ENCODE measurements around the gene TMEM119. TPM values are rescaled to one million over a fixed set of nuclear protein-coding genes. Genes with fewer than 3 reads are reported as not detected.

Gene TMEM119
- total and polyA plus RNA-seq, 2 of the 13 experiments (the other 11 are each of a cell fraction or from before 2014, with no cell fraction given): not detected

GRCh38 chr12:108613548-108613947 is 15.7 kb upstream of the TMEM119 start:
- Histone ChIP-seq H3K4me1 (ENCODE audit: insufficient read depth, low read length) (peaks cover 16% of the 10 kb centered on the region), H3K36me3 (replicated peaks in 1 of 2; ENCODE audit: control insufficient read depth in 1 of 2, insufficient read depth in 2 of 2, low read length in 2 of 2) (no peaks in the 10 kb centered on the region), H3K9ac (ENCODE audit: insufficient read depth, low read depth, low read length) (no peak overlapping the region), H3K4me3 (replicated peaks in 1 of 3; ENCODE audit: insufficient read depth in 1 of 3, low read depth in 2 of 3, low read length in 3 of 3) (no peak overlapping the region), H3K9me3 (ENCODE audit: low read length) (no peaks in the 10 kb centered on the region), H4K20me1 (ENCODE audit: insufficient read depth, low read length) (no peaks in the 10 kb centered on the region), H3K27ac (ENCODE audit: extremely low read length, insufficient read depth, low read length) (no peak overlapping the region), H3K4me2 (ENCODE audit: low read depth, low read length) (no peak overlapping the region), H2AFZ (ENCODE audit: low read length) (no peak overlapping the region), H3K79me2 (ENCODE audit: insufficient read depth, low read length) (no peaks in the 10 kb centered on the region), H3K27me3 (ENCODE audit: control insufficient read depth in 1 of 2, insufficient read depth in 2 of 2, low read length in 2 of 2) (peaks cover 0 to 24% of the 10 kb centered on the region in 2 experiments; a peak in 4 of 5 replicates)
- no peak for TF ChIP-seq TFDP2 (CRISPR knock-in tag; IDR thresholded peaks at IDR 0.05)
- no peak for TF ChIP-seq ZNF674 (CRISPR knock-in tag; IDR thresholded peaks at IDR 0.05; ENCODE audit: low read depth)
- TF ChIP-seq MXI1 (IDR thresholded peaks at IDR 0.05; ENCODE audit: borderline replicate concordance, low read depth, low read length): no peak
- TF ChIP-seq TAF15 (IDR thresholded peaks at IDR 0.05; ENCODE audit: low read depth, low read length, poor library complexity, severe bottlenecking): no peak
- no peak for TF ChIP-seq ATF6 (CRISPR knock-in tag; conservative IDR thresholded peaks at IDR 0.05)
- TF ChIP-seq JDP2 (CRISPR knock-in tag; IDR thresholded peaks at IDR 0.05; ENCODE audit: borderline replicate concordance): no peak
- no peak for TF ChIP-seq ZBTB33 (CRISPR knock-in tag; IDR thresholded peaks at IDR 0.05)
- no peak for TF ChIP-seq NCOA5 (CRISPR knock-in tag; IDR thresholded peaks at IDR 0.05)
- TF ChIP-seq HNF1B (CRISPR knock-in tag; IDR thresholded peaks at IDR 0.05): no peak
- no peak for TF ChIP-seq ZNF225 (CRISPR knock-in tag; IDR thresholded peaks at IDR 0.05)
- no peak for TF ChIP-seq FOXK2 (IDR thresholded peaks at IDR 0.05)
- no peak for TF ChIP-seq KLF11 (CRISPR knock-in tag; IDR thresholded peaks at IDR 0.05)
- no peak for TF ChIP-seq FIP1L1 (IDR thresholded peaks at IDR 0.05; ENCODE audit: borderline replicate concordance, insufficient read depth, low read depth, low read length)
- TF ChIP-seq THAP11 (CRISPR knock-in tag; IDR thresholded peaks at IDR 0.05): no peak
- no peak for TF ChIP-seq SMC3 (IDR thresholded peaks at IDR 0.05; ENCODE audit: low read length)
- FAIRE-seq (no peak), DNase-seq (ENCODE audit: low spot score) (no peak), ATAC-seq (no peak)
- POLR2A ChIA-PET: no interaction called here
- CTCF ChIA-PET (ENCODE audit: low intra/inter-chr PET ratio, low total read pairs): no interaction called here
- 20% methylated on average over 2 of the region's 9 CpGs for WGBS (ENCODE audit: low lambda C conversion rate)
- no TSS peak for BruUV-seq (replicated peaks)
- intact Hi-C loops (cut with micrococcal nuclease; ENCODE audit: unreplicated experiment): no loop called here
- in situ Hi-C loops (cut with HindIII; ENCODE audit: extremely low pct_ligation_motif_present, low pct_unique_long_range_greater_than_20kb): no loop called here
